Measurements from ENCODE around the gene PRPF8.

The PRPF8 gene

GRCh38 chr17:1624650-1625049 lies 60.0 kb downstream of the PRPF8 start:
- no peak for DNase-seq

GRCh38 chr17:1623057-1623630 lies 61.5 kb downstream of the PRPF8 start:
- no peak for DNase-seq

GRCh38 chr17:1621273-1621954 lies 63.3 kb downstream of the PRPF8 start:
- no peak for DNase-seq

- DNase-seq = no peak
These were observed 64.2 kb downstream of the PRPF8 start for GRCh38 chr17:1620486-1620885.

GRCh38 chr17:1617620-1618174 lies 67.0 kb downstream of the PRPF8 start:
- no peak for DNase-seq

GRCh38 chr17:1616101-1616500 lies 68.6 kb downstream of the PRPF8 start:
- no peak for DNase-seq

GRCh38 chr17:1612400-1612799 lies 72.3 kb downstream of the PRPF8 start:
- DNase-seq = no peak

GRCh38 chr17:1611715-1612114 lies 73.0 kb downstream of the PRPF8 start:
- no peak for DNase-seq

GRCh38 chr17:1608676-1609075 lies 76.0 kb downstream of the PRPF8 start:
- DNase-seq = no peak

- DNase-seq = no peak
These were observed 76.7 kb downstream of the PRPF8 start for GRCh38 chr17:1607971-1608320.

- DNase-seq = no peak
These were observed 78.2 kb downstream of the PRPF8 start for GRCh38 chr17:1606352-1606985.

GRCh38 chr17:1605681-1606351 lies 78.9 kb downstream of the PRPF8 start:
- DNase-seq = no peak

GRCh38 chr17:1604831-1605528 lies 79.7 kb downstream of the PRPF8 start:
- no peak for DNase-seq

- no peak for DNase-seq
These were observed 83.1 kb downstream of the PRPF8 start for GRCh38 chr17:1601571-1601970.

Data from DMS79 (cell line).